BE2C (cell line): Measurements from ENCODE around the gene GPR153.

Experiments used
- DNase-seq: peaks from one replicate; pipeline ENCODE4 v3.0.0-alpha.2; 2020
- H3K27me3 ChIP-seq: fragments of 250-450 bp; sonication (Bioruptor Pico); 2 replicates; pipeline ENCODE4 v1.5.1; 2020; ENCODE audit warnings: mild to moderate bottlenecking
- H3K36me3 ChIP-seq: fragments of 250-450 bp; sonication (Bioruptor Pico); 2 replicates; pipeline ENCODE4 v1.5.1; 2020; ENCODE audit warnings: mild to moderate bottlenecking
- H3K4me1 ChIP-seq: fragments of 250-450 bp; sonication (Bioruptor Pico); 2 replicates; pipeline ENCODE4 v1.5.1; 2020
- H3K4me3 ChIP-seq: 2 replicates; pipeline ENCODE4 v1.5.1; 2011; ENCODE audit warnings: low read depth, low read length
- H3K9me3 ChIP-seq: fragments of 250-450 bp; sonication (Bioruptor Pico); 2 replicates; pipeline ENCODE4 v1.5.1; 2020
- TF ChIP-seq, protein P1 (sequence below): IDR thresholded peaks from 2 replicates; pipeline ENCODE4 v1.5.1; 2012; ENCODE audit warnings: mild to moderate bottlenecking, low read depth, low read length

The GPR153 gene

DNA sequence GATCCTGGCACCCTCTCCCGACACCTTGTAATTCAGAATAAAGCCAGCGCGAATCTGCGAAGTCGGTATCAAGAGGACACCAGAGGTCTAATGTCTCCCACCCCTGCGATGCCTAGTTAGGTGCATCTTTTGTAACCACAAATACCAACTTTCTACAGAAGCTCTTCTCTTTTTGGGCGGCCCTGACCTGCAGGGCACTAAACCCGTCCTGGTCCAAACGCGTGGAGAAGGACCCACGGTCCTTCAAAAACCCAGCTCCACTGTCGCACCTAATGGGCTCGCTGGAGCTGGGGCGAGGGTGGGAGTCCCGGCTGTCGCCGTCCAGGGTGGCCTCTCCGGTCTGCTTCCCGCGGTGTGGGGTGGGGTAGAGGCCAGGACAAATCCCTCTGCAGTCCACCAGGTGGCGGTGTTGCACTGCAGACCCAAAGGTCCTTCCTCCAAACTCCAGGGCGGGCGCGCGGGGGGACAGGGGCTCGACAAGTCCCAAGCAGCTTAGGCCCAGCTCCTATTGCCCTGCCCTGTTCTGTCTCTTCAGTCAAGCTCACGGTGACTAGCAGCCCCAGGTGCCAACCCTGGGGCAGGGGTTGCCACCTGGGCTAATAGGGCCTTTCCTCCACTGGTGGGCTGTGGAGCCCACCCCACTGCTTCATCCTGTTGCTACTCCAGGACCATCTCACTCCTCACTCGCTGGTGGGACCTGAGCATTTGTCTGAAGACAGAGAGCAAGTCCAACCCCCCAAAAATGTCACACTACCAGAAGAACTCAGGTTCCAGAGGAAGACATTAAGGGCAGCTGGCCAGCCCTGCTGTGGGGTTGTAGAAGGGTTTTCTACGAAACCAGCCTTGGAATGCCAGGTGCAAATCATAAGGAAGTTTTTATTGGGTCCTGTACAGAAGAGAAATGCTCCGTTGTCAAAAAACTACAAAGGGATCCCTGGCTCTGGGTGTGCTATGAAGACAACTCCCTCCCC, 14.1 kb downstream of the GPR153 start:
- TF ChIP-seq, protein P1, sequence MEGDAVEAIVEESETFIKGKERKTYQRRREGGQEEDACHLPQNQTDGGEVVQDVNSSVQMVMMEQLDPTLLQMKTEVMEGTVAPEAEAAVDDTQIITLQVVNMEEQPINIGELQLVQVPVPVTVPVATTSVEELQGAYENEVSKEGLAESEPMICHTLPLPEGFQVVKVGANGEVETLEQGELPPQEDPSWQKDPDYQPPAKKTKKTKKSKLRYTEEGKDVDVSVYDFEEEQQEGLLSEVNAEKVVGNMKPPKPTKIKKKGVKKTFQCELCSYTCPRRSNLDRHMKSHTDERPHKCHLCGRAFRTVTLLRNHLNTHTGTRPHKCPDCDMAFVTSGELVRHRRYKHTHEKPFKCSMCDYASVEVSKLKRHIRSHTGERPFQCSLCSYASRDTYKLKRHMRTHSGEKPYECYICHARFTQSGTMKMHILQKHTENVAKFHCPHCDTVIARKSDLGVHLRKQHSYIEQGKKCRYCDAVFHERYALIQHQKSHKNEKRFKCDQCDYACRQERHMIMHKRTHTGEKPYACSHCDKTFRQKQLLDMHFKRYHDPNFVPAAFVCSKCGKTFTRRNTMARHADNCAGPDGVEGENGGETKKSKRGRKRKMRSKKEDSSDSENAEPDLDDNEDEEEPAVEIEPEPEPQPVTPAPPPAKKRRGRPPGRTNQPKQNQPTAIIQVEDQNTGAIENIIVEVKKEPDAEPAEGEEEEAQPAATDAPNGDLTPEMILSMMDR: peak; percentile 66
- peaks cover 19% of the 10 kb centered on the region for H3K27me3 ChIP-seq
- peak overlapping the region; percentile 52 for H3K4me3 ChIP-seq
- no peaks in the 10 kb centered on the region for H3K9me3 ChIP-seq
- H3K36me3 ChIP-seq: no peaks in the 10 kb centered on the region
- H3K4me1 ChIP-seq: no peaks in the 10 kb centered on the region
- peak; percentile 87 for DNase-seq

DNA sequence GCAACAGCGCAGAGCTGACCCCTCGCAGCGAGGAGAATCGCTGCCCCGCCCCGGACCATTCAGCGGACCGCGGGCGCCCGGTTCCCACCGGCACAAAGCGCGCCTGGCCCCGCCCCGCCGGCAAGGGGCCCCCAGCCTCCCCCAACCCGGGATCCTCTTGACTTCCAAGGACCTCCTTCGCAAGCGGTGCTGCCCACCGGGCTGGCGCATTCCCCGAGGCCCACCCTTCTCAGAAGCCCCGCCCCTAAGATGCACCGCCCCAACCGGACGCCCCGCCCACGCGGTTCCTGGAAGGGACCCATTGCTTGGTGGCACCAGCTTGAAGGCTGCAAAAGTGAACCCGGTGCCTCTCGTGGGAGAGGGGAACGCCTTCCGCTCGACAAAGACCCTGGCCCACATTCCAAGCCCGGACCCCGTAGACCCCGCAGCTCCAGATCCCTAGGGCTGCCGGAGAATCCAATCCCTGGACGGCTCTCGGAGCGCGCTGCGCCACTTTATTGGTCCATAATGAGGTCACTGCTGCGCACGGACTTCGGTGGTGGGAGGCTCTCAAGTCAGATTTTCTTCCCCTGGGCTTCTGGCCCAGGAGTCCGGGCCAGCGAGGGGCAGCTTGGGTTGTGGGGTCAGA, 14.9 kb downstream of the GPR153 start:
- no peaks in the 10 kb centered on the region for H3K9me3 ChIP-seq
- no peaks in the 10 kb centered on the region for H3K36me3 ChIP-seq
- DNase-seq: peak; percentile 89
- H3K27me3 ChIP-seq: peaks cover 20% of the 10 kb centered on the region
- TF ChIP-seq, protein P1: no peak
- H3K4me3 ChIP-seq: peak overlapping the region; percentile 52
- no peaks in the 10 kb centered on the region for H3K4me1 ChIP-seq

DNA sequence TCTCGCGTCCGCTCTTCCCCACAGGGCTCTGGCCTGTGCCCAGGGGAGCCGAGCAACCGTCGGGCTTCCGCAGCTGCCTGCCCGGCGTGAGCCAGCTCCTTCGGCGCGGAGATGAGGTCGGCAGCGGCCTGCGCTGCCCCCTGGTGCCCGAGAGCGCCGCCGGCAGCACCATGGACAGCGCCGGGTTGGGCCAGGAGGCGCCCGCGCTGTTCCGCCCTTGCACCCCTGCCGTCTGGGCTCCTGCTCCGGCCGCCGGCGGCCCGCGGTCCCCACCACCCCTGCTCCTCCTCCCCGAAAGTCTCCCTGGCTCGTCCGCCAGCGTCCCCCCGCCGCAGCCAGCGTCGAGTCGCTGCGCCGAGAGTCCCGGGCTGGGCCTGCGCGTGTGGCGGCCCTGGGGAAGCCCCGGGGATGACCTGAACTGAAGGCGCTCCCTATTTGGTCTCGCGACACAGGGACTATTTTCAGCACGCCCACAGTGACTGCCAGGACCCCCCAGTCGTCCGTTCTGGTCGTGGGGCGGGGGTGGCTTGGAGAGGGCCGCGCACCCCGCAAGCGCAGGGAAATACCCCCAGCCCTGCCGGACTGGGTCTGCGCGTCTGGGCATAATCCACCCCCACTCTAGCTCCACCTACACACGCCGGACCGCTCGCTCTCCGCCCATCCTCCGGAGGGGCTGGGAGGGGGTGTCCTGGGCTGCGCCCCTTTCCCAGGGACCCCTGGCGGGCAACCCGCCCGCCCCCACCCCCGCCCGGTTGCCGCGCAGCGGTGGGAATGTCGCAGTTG, 15.6 kb downstream of the GPR153 start:
- H3K4me3 ChIP-seq: peak overlapping the region; percentile 52
- peak; percentile 76 for DNase-seq
- no peaks in the 10 kb centered on the region for H3K9me3 ChIP-seq
- no peaks in the 10 kb centered on the region for H3K4me1 ChIP-seq
- H3K36me3 ChIP-seq: no peaks in the 10 kb centered on the region
- peaks cover 19% of the 10 kb centered on the region for H3K27me3 ChIP-seq
- TF ChIP-seq, protein P1: peak; percentile 52

DNA sequence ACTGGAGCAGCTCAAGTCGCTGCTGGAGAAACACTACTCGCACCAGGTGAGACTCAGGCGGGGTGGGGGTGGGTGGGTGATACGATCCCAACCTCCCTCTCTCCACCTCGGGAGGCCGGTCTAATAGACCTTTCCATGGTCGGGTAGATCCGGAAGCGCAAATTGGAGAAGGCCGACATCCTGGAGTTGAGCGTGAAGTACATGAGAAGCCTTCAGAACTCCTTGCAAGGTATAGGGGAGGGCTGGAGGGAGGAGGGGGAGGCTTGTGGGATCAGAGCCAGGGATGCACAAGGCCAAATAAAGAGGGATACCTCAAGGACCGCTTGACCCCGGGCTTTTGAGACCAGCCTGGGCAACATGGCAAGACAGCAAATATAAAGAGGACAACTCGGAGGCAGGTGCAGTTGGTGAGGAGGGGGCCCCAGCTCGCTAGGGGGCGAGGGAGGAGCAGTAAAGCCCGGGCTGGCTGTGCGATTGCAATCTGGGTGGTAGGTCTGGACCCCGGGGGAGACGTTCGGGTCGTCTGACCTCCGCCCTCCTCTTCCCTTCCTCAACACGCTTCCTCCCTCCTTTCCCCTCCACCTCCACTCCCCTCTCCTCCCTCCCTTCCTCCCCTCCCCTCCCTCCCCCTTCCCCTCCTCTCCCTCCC, 16.4 kb downstream of the GPR153 start:
- Histone ChIP-seq H3K4me1 (no peaks in the 10 kb centered on the region), H3K9me3 (no peaks in the 10 kb centered on the region), H3K27me3 (peaks cover 12% of the 10 kb centered on the region), H3K4me3 (no peak overlapping the region), H3K36me3 (no peaks in the 10 kb centered on the region)
- no peak for DNase-seq
- TF ChIP-seq, protein P1: no peak

DNA sequence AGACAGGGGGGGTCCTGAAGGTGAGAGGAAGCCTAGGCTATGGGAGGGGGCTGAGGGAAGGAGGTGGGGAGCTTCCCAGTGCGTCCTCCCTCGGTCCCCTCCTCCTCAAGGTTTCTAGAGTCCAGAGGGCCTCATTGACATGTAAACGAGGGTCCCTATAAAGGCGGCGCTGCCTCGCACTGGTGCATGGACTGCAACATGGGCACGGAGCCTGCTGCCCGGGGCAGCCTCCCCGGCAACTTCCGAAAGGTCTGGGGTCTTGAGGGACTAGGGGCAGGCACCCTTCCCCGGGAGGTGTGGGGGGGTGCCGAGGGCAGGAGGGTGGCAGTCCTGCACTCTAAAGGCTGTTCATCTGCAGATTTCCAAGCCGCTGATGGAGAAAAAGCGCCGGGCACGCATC, 16.9 kb downstream of the GPR153 start, which contains the start of gene HES3:
TSS of gene HES3 (plus strand) at position 187 of the 400 bp plus-strand sequence. CDS start at position 374, 187 bp downstream.
- H3K27me3 ChIP-seq: peaks cover 6% of the 10 kb centered on the region
- H3K4me1 ChIP-seq: no peaks in the 10 kb centered on the region

More for the DNA sequence above, 16.9 kb downstream of the GPR153 start, which contains the start of gene HES3:
- no peak for DNase-seq
- Histone ChIP-seq H3K36me3 (no peaks in the 10 kb centered on the region), H3K4me3 (peak within 1 kb of the TSS; percentile 52; the same call in 1 of the 2 replicates), H3K9me3 (no peaks in the 10 kb centered on the region)
- TF ChIP-seq, protein P1: no peak
